T-helper 2 cell treated with Interferon-gamma antibody and Interleukin-4, amounts not matched to agents 100 ng/mL and 5 ng/mL, for 36 hours (primary cell): ENCODE measurements around the gene B3GALNT1. TPM values are rescaled to one million over a fixed set of nuclear protein-coding genes. Genes with fewer than 3 reads are reported as not detected.

Source experiments
- intact Hi-C: fragments of 100-400 bp; cut with micrococcal nuclease; formaldehyde crosslinking; loops from one replicate; pipeline ENCODE4 v1.15.1; 2023
- total RNA-seq: library from RNA; stranded (reverse); gene quantifications from 2 replicates; pipeline ENCODE4 v1.2.3, GENCODE V29; 2022

Gene B3GALNT1, protein sequence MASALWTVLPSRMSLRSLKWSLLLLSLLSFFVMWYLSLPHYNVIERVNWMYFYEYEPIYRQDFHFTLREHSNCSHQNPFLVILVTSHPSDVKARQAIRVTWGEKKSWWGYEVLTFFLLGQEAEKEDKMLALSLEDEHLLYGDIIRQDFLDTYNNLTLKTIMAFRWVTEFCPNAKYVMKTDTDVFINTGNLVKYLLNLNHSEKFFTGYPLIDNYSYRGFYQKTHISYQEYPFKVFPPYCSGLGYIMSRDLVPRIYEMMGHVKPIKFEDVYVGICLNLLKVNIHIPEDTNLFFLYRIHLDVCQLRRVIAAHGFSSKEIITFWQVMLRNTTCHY
- 1.2 and 2.6 TPM in 2 replicates for total RNA-seq

DNA sequence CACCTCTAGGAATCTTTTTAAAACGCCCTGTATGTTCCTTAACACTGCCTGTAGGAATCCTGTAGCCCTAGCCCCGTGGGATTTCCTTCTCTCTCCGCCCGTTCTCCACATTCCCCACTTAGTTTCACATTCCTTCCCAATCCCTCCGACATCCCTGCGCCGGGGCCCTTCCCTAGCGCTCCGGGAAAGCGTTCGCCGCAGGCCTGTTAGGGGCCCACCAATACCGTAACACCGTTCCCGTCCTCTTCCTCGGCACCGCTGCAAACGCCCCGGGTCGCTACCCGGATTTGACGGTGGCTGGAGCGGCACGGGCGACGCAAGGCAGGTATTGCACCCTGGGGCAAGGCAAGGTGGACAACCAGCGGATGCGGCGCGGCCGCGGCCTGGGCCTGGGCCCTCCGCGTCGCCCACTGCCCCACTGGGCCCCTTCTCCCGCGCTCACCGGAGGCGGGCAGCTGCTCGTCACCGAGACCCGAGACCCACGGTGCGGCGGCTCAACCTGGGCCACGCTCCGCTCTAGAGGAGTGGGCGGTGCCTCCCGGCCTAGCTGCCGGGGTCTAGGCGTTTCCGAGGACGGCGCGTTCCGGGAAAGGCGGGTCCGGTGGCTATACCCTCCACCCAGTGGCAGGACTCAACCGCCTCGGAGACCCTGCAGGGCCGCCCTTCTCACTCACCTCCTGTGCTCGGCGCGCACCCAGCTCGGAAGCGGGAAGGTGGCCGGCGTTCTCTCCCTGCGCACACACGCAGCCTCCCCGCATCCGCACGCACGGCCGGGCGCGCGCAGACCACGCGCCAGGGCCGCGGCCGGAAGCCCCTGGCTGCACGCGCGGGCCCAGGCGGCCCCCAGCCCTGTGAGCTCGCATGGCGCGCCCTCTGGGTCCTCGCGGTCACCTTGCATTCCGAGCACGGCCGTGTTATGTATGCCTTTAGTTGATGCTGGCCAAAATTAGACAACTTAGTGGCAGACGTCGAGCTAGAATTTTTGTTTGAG lies at the start of gene B3GALNT1:
Gene B3GALNT1, minus strand, starts transcription at position 789 of the 991 bp plus-strand sequence. CDS start 18,595 bp downstream, outside the sequence.
- intact Hi-C loops = loop anchor here (5.0 kb wide), 1 partner anchor 117 kb away; the partner anchor contains the start of gene NMD3

- intact Hi-C loops = no loop called here
These were observed 48.3 kb upstream of the B3GALNT1 start for GRCh38 chr3:161153480-161153879.

DNA sequence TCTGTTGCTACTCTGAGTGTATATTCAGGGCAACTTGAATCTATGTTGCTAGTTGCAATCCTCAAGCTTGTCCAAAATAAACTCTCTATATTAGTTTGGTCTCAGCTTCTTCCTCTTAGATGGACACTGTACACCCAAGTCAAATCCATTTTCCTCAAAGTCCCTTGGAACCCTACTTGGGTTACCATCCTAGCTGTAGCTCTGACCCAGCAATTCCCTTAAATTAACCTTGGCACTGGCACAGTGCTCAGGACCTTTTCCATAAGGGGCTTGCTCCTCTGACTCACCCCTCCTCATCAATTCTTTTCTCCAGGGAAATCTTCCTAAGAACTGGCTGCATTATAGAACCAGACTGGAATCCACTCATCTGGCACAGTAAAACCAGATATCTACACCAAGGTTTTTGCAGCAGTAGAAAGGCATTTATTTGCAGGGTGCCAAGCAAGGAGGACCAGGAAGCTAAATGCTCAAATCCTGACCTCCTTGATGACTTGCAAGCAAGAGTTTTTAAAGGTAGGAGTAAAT lies 44.9 kb upstream of the B3GALNT1 start:
- intact Hi-C loops = no loop called here

GRCh38 chr3:161149529-161149928 lies 44.4 kb upstream of the B3GALNT1 start:
- intact Hi-C loops = no loop called here

GRCh38 chr3:161148832-161149475 lies 43.8 kb upstream of the B3GALNT1 start:
- intact Hi-C loops = no loop called here

DNA sequence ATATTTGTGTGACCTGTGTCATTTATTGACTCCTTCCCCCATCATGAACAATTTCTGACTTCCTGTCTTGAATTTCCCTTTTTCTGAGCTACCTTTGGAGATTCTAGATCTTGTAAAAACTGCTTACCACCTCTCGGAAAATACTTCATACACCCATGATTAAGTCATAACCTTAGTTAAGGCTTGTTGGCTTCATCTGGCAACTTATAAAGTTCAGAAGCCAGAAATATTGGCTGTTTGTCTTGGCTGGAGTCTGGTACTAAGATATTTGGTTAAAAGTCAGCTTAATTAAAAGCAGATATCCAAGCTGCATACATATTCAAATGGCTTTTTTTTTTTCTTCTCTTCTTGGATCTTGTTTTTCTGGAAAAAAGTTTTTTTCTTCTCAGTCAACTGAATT lies 37.3 kb upstream of the B3GALNT1 start:
- intact Hi-C loops = no loop called here

- intact Hi-C loops = no loop called here
These were observed 34.5 kb upstream of the B3GALNT1 start for GRCh38 chr3:161139686-161140085.

GRCh38 chr3:161137260-161137659 lies 32.1 kb upstream of the B3GALNT1 start:
- intact Hi-C loops = no loop called here

DNA sequence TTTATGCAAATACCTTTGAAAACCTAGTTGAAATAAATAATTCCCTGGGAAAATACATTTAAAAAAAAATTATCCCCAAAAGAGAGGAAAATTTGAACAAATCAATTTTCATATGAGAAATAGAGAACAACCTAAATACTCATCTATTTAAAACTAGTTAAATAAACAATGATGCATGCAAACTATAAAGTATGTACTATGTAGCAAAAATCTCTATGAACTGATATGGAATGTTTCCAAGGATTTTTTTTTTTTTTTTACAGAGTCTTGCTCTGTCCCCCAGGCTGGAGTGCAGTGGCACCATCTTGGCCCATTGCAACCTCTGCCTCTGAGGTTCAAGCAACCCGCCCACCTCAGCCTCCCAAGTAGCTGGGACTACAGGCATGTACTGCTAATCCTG lies 27.2 kb upstream of the B3GALNT1 start:
- intact Hi-C loops = no loop called here

GRCh38 chr3:161126495-161126894 lies 21.3 kb upstream of the B3GALNT1 start:
- intact Hi-C loops = no loop called here

- intact Hi-C loops = no loop called here
These were observed 12.5 kb upstream of the B3GALNT1 start for GRCh38 chr3:161117646-161118045.

DNA sequence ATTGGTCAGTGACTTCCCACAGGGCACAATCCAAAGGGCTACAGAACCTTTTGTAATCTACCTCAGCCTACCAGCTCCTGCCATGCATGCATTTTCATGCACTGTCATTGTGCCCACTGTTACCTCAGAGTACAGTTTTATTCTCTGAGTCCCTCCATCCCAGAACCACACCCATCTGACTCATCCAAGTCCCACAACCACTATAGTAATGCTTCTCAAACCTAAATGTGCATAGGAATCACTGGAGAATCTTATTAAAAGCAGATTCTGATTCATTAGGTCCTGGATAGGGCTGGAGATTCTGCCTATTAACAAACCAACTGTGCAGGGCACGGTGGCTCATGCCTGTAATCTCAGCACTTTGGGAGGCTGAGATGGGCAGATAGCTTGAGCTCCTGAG lies 3.7 kb upstream of the B3GALNT1 start:
- intact Hi-C loops = loop anchor here (5.0 kb wide), 1 partner anchor 113 kb away; the partner anchor contains the start of gene NMD3

GRCh38 chr3:161107311-161107710 lies 2.2 kb upstream of the B3GALNT1 start:
- intact Hi-C loops = loop anchor here (5.0 kb wide), 1 partner anchor 115 kb away; the partner anchor contains the start of gene NMD3

- intact Hi-C loops = no loop called here
These were observed 1.3 kb downstream of the B3GALNT1 start for GRCh38 chr3:161103776-161104385.

- intact Hi-C loops = no loop called here
These were observed 3.5 kb downstream of the B3GALNT1 start for GRCh38 chr3:161101609-161102008.

GRCh38 chr3:161100994-161101393 lies 4.2 kb downstream of the B3GALNT1 start:
- intact Hi-C loops = no loop called here

- intact Hi-C loops = loop anchor here (1.0 to 5.0 kb wide), 2 partner anchors 177 to 325 kb away; no protein-coding TSS in a partner anchor
These were observed 8.3 kb downstream of the B3GALNT1 start for GRCh38 chr3:161096771-161097367.

DNA sequence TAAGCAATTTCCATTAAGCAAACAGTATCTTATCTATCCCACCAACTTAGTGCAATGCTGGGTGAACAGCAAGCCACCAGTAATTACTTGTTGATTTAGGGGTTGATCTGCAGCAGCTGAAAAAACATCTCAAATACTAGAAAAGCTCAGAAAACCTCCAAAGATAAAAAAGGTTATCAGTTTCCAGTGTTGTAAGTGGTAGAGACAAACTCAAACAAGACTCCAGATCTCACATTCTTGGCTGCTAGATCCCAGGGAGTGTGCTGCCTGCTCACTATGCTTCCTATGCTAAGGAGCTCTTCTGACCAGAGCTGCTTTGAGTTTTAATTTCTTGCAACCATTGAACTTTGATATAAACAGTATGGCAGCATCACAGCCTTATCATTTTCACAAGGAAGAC lies 11.3 kb downstream of the B3GALNT1 start:
- intact Hi-C loops = no loop called here

GRCh38 chr3:161084277-161084676 lies 20.9 kb downstream of the B3GALNT1 start:
- intact Hi-C loops = no loop called here

- intact Hi-C loops = no loop called here
These were observed 22.0 kb downstream of the B3GALNT1 start for GRCh38 chr3:161083131-161083530.
